GM19035 (cell line): ENCODE data around the gene RNU4-1.
"Not testable (repeated sequence)": the region's sequence is repeated elsewhere in the genome, so short reads cannot be mapped to it uniquely, and the experiment has no call there.

Experiments
- ATAC-seq: cut with Tn5 transposase; IDR thresholded peaks from one replicate; pipeline ENCODE4 v1.9.1; 2021; ENCODE audit not compliant: unreplicated experiment

RNU4-1 gene

DNA sequence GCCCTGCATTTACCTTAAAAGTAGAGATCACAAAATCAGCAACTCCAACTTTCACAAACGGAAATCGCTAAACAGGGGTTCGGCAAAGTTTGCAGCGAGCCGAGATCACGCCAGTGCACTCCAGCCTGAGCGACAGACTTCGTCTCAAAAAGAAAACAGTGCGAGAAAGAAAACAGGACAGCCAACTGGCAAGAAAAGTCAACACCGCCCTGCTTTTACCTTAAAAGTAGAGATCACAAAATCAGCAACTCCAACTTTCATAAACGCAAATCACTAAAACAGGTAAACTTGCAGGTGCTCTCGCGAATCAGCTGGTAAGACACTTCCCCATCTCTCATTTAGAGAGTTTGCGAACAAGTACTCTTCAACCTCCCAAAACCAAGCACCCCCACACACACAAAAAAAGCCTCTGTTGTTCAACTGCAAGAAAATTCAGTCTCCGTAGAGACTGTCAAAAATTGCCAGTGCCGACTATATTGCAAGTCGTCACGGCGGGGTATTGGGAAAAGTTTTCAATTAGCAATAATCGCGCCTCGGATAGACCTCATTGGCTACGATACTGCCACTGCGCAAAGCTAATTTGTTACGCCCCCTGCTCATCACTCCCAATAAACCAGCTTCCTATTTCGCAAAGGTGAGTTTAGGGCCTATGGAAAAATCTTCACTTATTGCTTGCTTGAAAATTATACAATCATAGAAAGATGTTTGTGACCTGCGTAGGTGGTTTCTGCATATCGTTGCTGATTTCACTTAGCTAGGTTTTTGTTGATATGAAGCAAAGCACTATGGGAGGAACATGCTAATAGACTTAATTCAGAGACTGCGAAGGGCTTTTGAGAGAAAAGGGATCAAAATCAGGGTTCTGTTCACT is at the start of gene RNU4-1:
Gene RNU4-1 (minus strand): TSS at position 577 of the 871 bp plus-strand sequence.
- peak; percentile 48 for ATAC-seq

DNA sequence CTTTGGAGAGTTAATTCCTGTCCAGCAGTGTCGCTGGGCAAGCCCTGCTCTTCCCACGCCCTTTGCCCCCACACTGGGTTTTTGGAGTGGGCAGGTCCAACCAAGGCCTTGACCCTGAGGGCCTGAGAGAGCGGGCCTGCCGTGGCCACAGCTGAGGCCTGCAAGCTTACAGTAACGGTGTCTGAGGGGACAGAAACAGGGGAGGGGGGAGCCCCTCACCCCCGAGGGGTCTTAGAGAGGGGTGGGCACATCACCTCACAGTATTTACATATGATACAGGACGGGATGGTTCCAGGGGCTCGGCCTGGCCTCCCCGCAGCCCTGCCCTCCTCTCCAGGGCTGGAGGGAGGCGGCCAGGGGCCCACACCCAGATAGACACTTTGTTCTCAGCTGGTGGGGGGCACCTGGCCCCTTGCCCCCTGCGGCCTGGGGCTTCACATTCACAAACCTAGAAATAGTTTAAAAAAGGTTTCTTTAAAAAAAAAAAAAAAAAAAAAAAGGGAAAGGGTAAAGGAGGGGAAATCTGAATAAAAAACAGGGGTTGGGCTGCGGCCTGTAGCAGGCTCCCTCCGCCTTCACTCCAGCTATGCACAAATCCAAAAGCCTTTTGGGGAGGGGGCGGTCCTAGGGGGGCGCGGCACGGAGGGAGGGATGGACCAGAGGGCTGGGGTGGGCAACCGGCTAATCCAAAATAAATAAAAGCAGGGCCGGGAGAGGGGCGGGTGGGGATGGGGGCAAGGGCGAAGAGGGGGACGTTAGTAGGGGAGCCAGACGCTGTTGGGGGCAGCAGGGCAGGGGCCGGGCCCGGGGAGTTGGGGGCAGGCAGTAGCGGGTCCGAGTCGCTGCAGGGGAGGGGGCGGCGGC is 49.4 kb upstream of the RNU4-1 start:
- no peak for ATAC-seq

DNA sequence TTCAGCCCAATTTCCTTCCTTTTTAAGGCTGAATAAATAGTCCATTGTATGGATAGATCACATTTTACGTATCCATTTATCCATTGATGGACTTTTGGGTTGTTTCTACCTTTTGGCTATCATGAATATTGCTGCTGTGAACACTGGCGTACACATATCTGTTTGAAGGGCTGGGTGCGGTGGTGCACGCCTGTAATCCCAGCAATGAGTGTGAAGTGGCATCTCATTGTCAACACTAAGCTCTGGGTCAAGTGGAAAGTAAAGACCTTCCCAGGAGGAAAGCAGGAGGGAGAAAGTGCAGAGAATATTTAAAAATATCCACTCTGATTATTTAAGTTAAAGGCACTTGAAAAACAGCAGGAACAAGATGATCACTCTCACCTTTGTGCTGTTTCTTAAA is 46.2 kb upstream of the RNU4-1 start:
- no peak for ATAC-seq

DNA sequence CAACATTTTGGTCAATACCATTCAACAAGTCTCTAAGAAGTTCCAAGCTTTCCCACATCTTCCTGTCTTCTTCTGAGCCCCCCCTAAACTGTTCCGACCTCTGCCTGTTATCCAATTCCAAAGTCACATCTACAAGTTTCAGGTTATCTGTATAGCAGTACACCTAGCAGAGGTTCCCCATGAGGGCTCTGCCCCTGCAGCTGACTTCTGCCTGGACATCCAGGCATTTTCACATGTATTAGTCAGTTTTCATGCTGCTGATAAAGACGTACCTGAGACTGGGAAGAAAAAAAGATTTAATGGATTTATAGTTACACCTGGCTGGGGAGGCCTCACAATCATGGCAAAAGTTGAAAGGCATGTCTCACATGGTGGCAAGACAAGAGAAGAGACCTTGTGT is 44.7 kb upstream of the RNU4-1 start:
- ATAC-seq = no peak

DNA sequence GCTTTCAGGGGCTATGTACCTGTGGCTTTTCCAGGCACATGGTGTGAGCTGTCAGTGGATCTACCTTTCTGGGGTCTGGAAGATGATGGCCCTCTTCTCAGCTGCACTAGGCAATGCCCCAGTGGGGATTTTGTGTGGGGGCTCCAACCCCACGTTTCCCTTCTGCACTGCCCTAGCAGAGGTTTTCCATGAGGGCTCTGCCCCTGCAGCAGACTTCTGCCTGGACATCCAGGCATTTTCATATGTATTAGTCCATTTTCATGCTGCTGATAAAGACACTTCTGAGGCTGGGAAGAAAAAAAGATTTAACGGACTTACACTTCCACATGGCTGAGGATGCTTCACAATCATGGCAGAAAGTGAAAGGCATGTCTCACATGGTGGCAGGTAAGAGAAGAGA is 43.4 kb upstream of the RNU4-1 start:
- ATAC-seq = not testable (repeated sequence)

DNA sequence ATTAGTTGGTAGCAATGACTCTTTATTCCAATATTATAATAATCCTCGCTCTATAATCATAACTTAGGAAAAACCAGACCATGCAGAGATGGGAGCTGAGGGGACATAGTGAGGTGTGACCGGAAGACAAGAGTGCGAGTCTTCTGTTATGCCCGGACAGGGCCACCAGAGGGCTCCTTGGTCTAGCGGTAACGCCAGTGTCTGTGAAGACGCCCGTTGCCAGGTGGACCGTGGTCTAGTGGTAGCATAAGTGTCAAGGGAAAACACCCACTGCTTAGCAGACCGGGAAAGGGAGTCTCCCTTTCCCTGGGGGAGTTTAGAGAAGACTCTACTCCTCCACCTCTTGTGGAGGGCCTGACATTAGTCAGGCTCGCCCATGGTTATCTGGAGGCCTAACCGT is 42.4 kb upstream of the RNU4-1 start:
- ATAC-seq = not testable (repeated sequence)

DNA sequence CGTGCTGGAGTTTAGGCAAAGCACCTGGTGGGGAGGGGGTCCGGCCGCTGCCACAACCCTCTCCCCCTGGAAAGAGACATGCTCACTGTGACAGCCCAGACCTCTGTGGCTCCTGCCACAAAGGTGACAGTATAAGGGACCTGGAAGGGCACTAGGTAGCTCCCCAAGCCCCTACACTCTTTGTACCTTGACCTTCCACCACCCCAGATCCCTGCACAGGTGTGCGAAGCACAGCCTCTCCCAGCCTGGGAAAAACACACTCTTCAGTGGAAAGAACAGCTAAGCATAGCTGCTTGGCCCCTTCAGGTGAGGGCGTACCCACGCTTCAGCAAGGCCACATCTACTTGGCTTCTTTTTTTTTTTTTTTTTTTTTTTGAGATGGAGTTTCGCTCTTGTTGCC is 39.5 kb upstream of the RNU4-1 start:
- ATAC-seq = no peak

DNA sequence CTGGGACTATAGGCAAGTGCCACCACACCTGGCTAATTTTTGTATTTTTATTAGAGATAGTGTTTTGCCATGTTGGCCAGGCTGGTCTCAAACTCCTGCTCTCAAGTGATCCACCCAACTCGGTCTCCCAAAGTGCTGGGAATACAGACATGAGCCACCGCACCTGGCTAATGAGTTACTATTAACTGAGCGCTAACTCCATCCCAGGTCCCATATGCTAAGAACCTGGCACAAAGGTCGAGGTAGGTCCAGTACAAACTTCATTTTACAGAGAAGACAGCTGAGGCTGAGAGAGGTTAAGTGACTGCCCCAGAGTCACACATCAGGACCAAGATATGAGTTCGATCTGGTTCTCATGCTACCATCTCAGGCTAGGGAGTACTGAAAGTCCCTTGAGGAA is 39.0 kb upstream of the RNU4-1 start:
- ATAC-seq = no peak

DNA sequence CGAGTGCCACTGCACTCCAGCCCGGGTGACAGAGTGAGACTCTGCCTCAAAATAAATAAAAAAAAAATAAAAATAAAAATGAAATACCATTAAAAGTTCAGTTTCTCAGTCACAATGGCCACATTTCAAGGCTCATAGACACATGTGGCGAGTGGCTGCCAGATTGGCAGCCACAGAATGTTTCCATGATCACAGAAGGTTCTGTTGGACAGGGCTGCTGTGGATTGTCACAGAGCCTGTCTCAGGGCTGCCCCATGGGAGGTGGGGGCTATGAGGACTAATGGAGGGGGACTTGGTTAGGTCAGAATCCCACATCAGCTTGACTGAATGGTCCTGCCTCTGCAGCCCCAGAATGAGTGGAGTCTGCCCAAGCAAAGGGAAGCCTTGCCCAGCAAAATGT is 38.4 kb upstream of the RNU4-1 start:
- no peak for ATAC-seq

DNA sequence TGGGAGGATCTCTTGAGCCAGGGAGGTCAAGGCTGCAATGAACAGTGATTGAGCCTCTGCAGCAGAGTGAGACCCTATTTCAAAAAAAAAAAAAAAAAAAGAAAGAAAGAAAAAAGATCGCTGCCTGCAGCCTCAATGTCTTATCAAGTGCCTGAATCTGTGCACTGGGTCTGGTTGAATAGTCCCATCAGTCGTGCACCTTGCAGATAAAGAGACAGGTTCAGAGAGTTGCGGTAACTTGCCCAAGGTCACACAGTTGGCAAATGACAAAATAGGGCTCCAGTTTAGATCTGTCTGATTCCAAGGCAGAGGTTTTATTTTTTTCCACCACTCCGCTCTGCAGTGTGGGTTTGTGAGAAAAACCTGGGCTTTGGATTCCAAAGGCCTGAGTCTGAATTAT is 35.2 kb upstream of the RNU4-1 start:
- ATAC-seq = no peak

DNA sequence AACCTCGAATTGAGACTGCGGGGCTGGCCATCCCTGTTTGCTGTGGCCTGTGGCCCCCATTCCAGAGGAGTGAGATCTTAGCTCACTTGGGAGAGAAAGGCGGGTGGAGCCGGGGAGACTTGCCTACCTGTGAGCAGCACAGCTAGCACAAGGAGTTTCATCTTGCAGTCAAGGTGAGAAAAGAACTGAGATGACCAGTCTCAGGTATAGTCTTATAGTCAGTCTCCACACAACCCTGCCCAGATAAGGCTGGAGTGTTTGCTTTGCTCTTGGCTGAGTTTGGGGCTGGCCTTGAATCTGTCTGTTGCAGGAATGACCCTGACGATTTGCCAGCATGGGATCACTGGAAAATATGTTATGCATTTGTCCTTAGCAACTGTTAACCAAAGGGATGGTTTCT is 34.6 kb upstream of the RNU4-1 start, which contains the start of gene PLA2G1B:
Gene PLA2G1B (minus strand): TSS at position 187 of the 400 bp plus-strand sequence. CDS start 26 bp downstream, at position 161.
- ATAC-seq = no peak

DNA sequence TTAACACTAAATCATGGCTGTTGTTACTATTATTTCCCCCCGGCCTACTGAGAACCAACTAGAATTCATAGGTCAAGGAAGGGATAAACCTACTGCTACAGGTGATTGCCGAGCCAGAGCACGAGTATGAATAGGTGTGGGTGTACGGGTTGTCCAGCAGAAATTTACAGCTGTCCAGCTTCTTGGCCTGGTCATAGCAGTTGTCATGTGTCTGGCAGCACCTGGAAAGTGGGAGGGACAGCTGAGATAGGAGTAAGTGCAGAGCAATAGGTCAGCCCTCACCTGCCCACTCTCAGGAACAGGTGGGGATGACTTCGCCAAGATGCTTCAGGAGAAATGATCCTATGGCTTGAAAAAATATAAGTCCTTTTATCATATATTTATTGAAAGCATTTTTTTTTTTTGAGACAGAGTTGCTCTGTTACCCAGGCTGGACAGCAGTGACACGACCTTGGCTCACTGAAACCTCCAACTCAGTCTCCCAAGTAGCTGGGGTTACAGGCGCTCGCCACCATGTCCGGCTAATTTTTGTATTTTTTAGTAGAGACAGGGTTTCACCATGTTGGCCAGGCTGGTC is 31.9 kb upstream of the RNU4-1 start:
- no peak for ATAC-seq

DNA sequence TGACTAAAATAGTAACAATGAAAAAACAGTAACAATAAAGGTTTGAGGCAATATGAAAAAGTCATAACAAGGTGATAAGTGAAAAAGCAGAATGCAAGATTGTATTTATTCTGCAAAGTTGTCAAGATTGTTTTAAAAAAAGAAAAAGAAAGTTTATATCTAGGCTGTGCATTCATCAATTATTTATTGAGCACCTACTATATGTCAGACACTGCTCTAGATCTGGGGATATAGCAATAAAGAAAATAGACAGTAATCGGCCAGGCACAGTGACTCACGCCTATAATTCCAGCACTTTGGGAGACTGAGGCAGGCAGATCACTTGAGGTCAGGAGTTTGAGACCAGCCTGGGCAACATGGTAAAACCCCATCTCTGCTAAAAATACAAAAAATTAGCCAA is 30.7 kb upstream of the RNU4-1 start:
- ATAC-seq = no peak

DNA sequence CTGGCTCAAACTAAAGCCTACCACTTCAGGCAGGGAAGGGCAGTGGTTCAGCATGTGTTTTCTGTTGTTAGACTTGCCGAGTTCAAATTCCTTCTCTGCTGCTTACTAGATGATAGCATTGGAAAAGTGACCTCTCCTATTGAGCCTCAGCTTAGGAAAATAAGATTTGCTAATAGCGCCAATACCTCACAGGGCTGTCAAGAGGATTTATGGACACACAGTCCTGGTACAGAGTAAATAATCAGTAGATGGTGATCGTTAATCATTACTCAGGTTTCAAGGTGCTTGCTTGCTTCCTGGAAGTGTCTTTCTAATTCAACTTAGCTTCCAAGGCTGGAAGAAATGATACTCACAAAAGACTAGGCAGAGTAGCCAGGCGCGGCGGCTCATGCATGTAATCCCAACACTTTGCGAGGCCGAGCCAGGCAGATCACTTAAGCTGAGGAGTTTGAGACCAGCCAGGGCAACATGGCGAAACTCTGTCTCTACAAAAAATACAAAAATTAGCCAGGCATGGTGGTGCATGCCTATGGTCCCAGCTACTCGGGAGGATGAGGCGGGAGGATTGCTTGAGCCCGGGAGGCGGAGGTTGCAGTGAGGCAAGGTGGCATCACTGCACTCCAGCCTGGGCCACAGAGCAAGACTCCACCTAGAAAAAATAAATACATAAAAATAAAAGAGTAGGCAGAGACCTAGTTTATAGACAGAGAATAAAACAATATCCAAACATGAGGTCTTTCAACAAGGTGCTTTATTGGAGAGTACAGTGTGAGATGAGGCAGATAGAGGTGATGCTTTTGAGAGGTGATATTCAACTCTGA is 28.6 kb upstream of the RNU4-1 start:
- ATAC-seq = no peak

DNA sequence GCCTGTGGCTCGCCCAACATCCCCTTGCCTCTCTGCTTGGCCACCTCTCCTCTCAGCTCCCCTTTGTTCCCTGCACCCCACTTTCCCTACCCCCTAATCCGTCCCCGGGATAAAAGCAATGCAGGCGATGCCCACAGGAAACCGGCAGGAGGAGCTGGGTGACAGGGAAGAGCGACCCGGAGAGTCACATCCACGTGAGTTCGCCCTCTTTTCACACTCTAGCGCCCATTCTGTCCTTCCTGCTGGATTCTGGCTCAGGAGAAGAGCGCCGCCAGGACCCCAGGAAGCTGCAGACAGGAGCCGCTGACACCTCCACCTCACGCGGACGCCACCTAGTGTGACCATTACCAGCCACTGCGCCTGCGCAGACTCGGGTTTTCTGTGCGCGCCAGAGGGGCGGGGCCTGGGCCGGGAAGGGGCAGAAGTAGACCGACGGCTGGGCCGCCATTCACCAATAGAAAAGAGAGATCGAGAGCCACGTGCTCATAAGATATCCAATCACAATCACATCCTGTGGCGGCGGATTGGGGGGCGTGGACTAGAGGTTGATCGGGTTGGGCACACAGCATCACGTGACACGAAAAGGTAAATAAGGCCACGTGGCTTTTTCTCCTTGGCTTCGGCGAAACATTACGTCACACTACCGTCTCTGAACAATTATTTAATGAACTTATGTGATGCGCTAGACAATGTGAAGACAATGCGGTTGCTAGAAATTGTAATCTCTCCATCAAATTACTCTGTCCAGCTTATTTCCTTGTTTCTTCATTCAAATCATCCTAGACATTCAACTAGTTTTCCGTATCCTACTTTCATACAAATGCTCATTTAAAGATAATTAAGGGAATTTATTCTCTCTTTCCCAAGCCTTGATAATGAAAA is 24.4 kb upstream of the RNU4-1 start:
- peak; percentile 98 for ATAC-seq

DNA sequence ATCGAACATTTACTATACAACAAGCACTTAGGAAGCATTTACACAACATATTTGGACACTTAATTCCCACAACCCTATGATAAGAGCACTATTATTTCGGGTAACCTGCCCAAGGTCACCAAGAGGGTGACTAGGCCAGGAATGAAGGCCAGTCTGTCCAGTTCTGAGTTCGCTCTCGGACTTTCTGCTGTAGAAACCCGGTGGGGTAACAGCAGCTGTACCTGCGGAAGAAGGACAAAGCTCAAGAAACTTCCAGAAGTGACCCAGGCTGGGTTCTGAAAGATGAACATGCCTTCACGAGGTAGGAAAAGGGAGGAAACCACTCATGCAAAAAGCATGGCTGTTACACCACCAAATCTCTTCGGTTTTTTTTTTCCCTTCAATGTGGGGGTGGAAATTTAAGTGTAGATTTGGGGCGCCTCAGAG is 23.8 kb upstream of the RNU4-1 start:
- no peak for ATAC-seq

DNA sequence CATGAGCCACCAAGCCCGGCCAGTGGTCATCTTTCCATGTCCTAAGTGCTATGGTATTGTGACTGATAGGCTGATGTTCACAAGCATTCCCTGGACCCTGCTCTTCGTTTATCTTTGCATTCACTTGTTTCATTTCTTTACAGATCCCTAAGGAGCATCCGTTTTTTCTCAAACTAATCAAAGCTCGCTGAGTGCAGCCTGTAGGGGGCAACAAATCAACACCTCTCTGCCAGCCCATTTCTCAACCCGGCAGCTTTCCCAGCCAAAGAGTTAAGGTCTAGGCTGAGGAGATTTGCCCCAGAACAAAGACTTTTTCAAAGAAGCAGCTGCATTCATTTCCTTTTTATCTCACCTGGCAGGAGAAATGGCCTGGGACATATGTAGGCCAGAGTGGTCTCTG is 21.2 kb upstream of the RNU4-1 start:
- no peak for ATAC-seq

DNA sequence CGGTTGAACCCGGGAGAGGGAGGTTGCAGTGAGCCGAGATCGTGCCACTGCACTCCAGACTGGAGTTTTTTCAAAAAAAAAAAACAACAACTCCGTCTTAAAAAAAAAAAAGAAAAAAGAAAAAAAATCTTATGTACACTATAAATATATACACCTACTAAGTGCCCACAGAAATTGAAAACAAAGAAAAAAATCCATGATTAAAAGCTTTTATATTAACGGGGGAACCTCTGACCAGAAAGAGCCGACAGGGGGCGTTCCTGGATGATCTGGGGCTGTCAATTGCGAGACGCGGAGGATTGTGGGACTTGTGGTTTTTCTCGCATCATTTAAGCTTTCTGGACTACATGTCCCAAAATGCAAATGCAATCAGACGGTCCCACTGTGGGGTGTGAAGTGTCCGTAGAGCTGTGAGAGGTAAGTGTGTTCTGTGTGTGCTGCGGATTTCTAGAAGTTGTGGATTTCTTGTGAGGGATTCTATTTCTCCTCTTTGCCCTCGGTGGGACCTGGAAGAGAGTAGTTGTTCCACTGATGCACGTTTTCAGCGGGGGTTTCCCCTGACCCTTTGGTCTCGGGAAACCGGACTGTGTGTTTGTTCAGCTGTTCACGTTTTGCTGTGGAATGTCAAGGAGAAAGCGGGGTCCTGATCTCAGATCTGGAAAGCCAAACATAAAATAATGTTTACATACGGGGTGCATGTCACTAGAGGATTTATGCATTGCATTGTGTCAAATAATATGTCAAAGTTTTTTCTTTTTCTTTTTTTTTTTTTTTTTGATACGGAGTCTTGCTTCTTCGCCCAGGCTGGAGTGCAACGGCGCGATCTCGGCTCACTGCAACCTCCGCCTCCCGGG is 9.2 kb upstream of the RNU4-1 start, which contains the start of gene SIRT4:
Gene SIRT4 (plus strand): TSS at position 360 of the 854 bp plus-strand sequence. CDS start 1,241 bp downstream, outside the sequence.
- ATAC-seq = peak; percentile 99

DNA sequence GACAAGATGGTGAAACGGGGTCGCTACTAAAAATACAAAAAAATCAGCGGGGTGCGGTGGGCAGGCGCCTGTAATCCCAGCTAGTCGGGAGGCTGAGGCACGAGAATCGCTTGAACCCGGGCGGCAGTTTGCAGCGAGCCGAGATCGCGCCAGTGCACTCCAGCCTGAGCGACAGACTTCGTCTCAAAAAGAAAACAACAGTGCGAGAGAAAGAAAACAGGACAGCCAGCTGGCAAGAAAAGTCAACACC is 701 bp downstream of the RNU4-1 start:
- ATAC-seq = peak; percentile 1
